ENCODE results near the gene ANO9. TPM values are rescaled to one million over a fixed set of nuclear protein-coding genes. Genes with fewer than 3 reads are reported as not detected.
A peak's percentile ranks its signal among the peaks of the same experiment; 100 is the strongest.

ANO9 gene
- total RNA-seq, 1 donor from 2014 or later, result 0.99 TPM

GRCh38 chr11:452916-453527 lies 11.2 kb upstream of the ANO9 start:
- no peak for DNase-seq (ENCODE audit: low read depth in 2 of 2)

GRCh38 chr11:452203-452744 lies 10.5 kb upstream of the ANO9 start:
- no peak for DNase-seq (ENCODE audit: low read depth in 2 of 2)

GRCh38 chr11:451738-452137 lies 9.9 kb upstream of the ANO9 start:
- no peak for DNase-seq (ENCODE audit: low read depth in 2 of 2)

- peak; percentile 84 to 89 for DNase-seq (ENCODE audit: low read depth in 2 of 2)
Measured at GRCh38 chr11:450809-451451, 9.1 kb upstream of the ANO9 start.

GRCh38 chr11:449889-450808 lies 8.3 kb upstream of the ANO9 start, which contains the start of gene PTDSS2:
Gene PTDSS2, plus strand, starts transcription at chr11:450279. Its CDS starts 177 bp downstream, at chr11:450456.
- peak; percentile 97 to 98 for DNase-seq (ENCODE audit: low read depth in 2 of 2)

- peak; percentile 92 to 97 for DNase-seq (ENCODE audit: low read depth in 2 of 2)
Measured at GRCh38 chr11:447923-448731, 6.3 kb upstream of the ANO9 start.

GRCh38 chr11:446891-447290 lies 5.1 kb upstream of the ANO9 start:
- DNase-seq (ENCODE audit: low read depth in 2 of 2), result no peak

GRCh38 chr11:445765-446588 lies 4.2 kb upstream of the ANO9 start:
- DNase-seq (ENCODE audit: low read depth in 2 of 2), result no peak

- DNase-seq (ENCODE audit: low read depth in 2 of 2), result peak; percentile 14 to 40
Measured at GRCh38 chr11:444396-445144, 2.8 kb upstream of the ANO9 start.

- DNase-seq (ENCODE audit: low read depth in 2 of 2), result peak in 1 of 2 donors; percentile 82
Measured at GRCh38 chr11:443542-444199, 1.9 kb upstream of the ANO9 start.

- no peak for DNase-seq (ENCODE audit: low read depth in 2 of 2)
Measured at GRCh38 chr11:442611-443081, 835 bp upstream of the ANO9 start.

GRCh38 chr11:441043-441417 lies 781 bp downstream of the ANO9 start:
- DNase-seq (ENCODE audit: low read depth in 2 of 2), result no peak

- peak; percentile 42 to 49 for DNase-seq (ENCODE audit: low read depth in 2 of 2)
Measured at GRCh38 chr11:440065-441042, 1.5 kb downstream of the ANO9 start.

- DNase-seq (ENCODE audit: low read depth in 2 of 2), result no peak
Measured at GRCh38 chr11:439315-440064, 2.3 kb downstream of the ANO9 start.

GRCh38 chr11:438101-438844 lies 3.5 kb downstream of the ANO9 start:
- DNase-seq (ENCODE audit: low read depth in 2 of 2), result no peak

- no peak for DNase-seq (ENCODE audit: low read depth in 2 of 2)
Measured at GRCh38 chr11:437228-437870, 4.5 kb downstream of the ANO9 start.

Measured in lung microvascular endothelial cell (primary cell).